Hippocampal formation (tissue), 2 donors: Measurements from ENCODE around the gene HNRNPLL.
A peak's percentile ranks its signal among the peaks of the same experiment; 100 is the strongest.
"Not testable (repeated sequence)": the region's sequence is repeated elsewhere in the genome, so short reads cannot be mapped to it uniquely, and the experiment has no call there.

ENCODE experiments used
- DNase-seq, 2 donors: peaks; one replicate each; lab custom pipeline; 2025; lab: John Stamatoyannopoulos, UW

HNRNPLL gene

GRCh38 chr2:38552259-38552658 lies 50.5 kb downstream of the HNRNPLL start:
- DNase-seq: no peak

- no peak for DNase-seq
Observed at GRCh38 chr2:38551746-38552145, 51.0 kb downstream of the HNRNPLL start.

GRCh38 chr2:38551171-38551570 lies 51.6 kb downstream of the HNRNPLL start:
- DNase-seq: no peak

GRCh38 chr2:38549851-38550250 lies 52.9 kb downstream of the HNRNPLL start:
- no peak for DNase-seq

GRCh38 chr2:38549071-38549704 lies 53.5 kb downstream of the HNRNPLL start:
- DNase-seq: no peak

GRCh38 chr2:38547791-38548190 lies 54.9 kb downstream of the HNRNPLL start:
- DNase-seq: no peak

- no peak for DNase-seq
Observed at GRCh38 chr2:38546585-38546984, 56.1 kb downstream of the HNRNPLL start.

GRCh38 chr2:38546064-38546463 lies 56.7 kb downstream of the HNRNPLL start:
- DNase-seq: no peak

- DNase-seq: not testable (repeated sequence)
Observed at GRCh38 chr2:38542248-38542631, 60.5 kb downstream of the HNRNPLL start.

GRCh38 chr2:38540580-38541286 lies 62.0 kb downstream of the HNRNPLL start:
- no peak for DNase-seq

- no peak for DNase-seq
Observed at GRCh38 chr2:38539086-38539485, 63.6 kb downstream of the HNRNPLL start.

- DNase-seq: no peak
Observed at GRCh38 chr2:38537937-38538525, 64.7 kb downstream of the HNRNPLL start.

- DNase-seq: not testable (repeated sequence)
Observed at GRCh38 chr2:38537296-38537695, 65.4 kb downstream of the HNRNPLL start.

GRCh38 chr2:38535744-38536506 lies 66.8 kb downstream of the HNRNPLL start:
- DNase-seq: peak in 1 of 2 donors; percentile 23

GRCh38 chr2:38535404-38535743 lies 67.4 kb downstream of the HNRNPLL start:
- DNase-seq: no peak

GRCh38 chr2:38534746-38535403 lies 67.9 kb downstream of the HNRNPLL start:
- no peak for DNase-seq

- no peak for DNase-seq
Observed at GRCh38 chr2:38533757-38534545, 68.8 kb downstream of the HNRNPLL start.

- no peak for DNase-seq
Observed at GRCh38 chr2:38533180-38533579, 69.5 kb downstream of the HNRNPLL start.

GRCh38 chr2:38532366-38532765 lies 70.4 kb downstream of the HNRNPLL start:
- DNase-seq: no peak

- DNase-seq: no peak
Observed at GRCh38 chr2:38529208-38529607, 73.5 kb downstream of the HNRNPLL start.

- DNase-seq: no peak
Observed at GRCh38 chr2:38528534-38528933, 74.2 kb downstream of the HNRNPLL start.
